ENCODE measurements around the gene APLF. TPM values are rescaled to one million over a fixed set of nuclear protein-coding genes. Genes with fewer than 3 reads are reported as not detected.
"Not testable (repeated sequence)": the region's sequence is repeated elsewhere in the genome, so short reads cannot be mapped to it uniquely, and the experiment has no call there.

APLF gene
- total RNA-seq, 2 donors from 2014 or later: 8.7 to 9.7 TPM

- Mint-ChIP-seq H3K27ac (no peak overlapping the region), H3K36me3 (ENCODE audit: low read depth) (no peaks in the 10 kb centered on the region), H3K4me3 (no peak overlapping the region), H3K4me1 (peaks cover 14% of the 10 kb centered on the region), H3K9me3 (no peaks in the 10 kb centered on the region), H3K27me3 (ENCODE audit: insufficient read depth) (peaks cover 3% of the 10 kb centered on the region)
- Histone ChIP-seq H3K4me1 (ENCODE audit: control insufficient read depth, insufficient read depth, low read length) (peaks cover 7% of the 10 kb centered on the region), H3K36me3 (ENCODE audit: control insufficient read depth, insufficient read depth, low read length) (no peaks in the 10 kb centered on the region), H3K27ac (ENCODE audit: low read depth, low read length) (no peak overlapping the region), H3K9ac (ENCODE audit: extremely low read depth, low read length, poor library complexity, severe bottlenecking) (no peak overlapping the region), H3K27me3 (ENCODE audit: control insufficient read depth, insufficient read depth, low read length, poor library complexity, severe bottlenecking) (no peaks in the 10 kb centered on the region), H3K9me3 (ENCODE audit: control insufficient read depth, low read length) (no peaks in the 10 kb centered on the region), H3K4me3 (ENCODE audit: low read length) (no peak overlapping the region)
- DNase-seq: no peak
- 91 to 97% methylated on average over 6 to 7 of the region's 7 CpGs for WGBS, 2 experiments (ENCODE audit: insufficient coverage in 1 of 2, insufficient read length in 1 of 2)
- no peak for TF ChIP-seq CTCF (conservative IDR thresholded peaks at IDR 0.05)
Observed at GRCh38 chr2:68438455-68439303, 28.7 kb upstream of the APLF start.

DNA sequence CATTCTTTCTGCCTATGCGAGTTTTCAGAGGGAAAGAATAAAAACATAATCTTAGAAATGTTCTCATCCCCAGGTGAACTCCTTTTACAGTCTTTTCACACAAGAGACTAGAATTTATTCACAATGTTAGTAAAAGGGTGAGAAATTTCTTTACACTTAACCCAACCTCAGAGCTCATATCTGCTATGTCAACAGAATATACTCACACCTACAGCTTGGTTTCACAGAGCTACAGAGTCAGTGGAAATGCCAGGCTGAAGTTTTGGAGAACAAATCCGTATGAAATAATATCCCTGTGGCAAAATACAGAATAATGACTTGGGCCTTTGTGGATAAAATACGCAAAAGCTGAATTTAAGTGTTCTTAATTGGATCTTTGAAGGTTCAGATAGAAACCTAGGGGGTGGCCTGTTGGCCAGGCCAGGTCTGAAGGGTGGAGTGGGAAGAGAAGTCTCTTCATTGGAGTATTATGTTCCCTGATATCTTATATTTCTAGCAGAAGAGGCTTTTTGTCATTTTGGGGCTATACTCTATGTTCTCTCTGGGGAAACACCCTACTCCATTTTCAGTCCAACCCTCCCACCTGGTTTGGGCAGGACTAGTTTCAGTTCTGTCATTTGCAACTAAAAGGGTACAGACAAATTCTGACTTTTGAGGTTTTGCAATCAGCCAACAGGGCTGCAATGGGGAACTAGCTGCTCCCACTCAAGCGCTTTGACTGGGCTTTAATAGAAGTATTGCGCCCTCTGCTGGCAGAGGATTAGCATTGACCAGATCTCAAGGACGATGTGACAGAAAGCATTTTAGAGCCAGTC, 26.0 kb upstream of the APLF start:
- peak; percentile 92 for DNase-seq
- Histone ChIP-seq H3K4me3 (ENCODE audit: low read length) (no peak overlapping the region), H3K4me1 (ENCODE audit: control insufficient read depth, insufficient read depth, low read length) (peaks cover 7% of the 10 kb centered on the region), H3K27ac (ENCODE audit: low read depth, low read length) (no peak overlapping the region), H3K9me3 (ENCODE audit: control insufficient read depth, low read length) (no peaks in the 10 kb centered on the region), H3K27me3 (ENCODE audit: control insufficient read depth, insufficient read depth, low read length, poor library complexity, severe bottlenecking) (no peaks in the 10 kb centered on the region), H3K36me3 (ENCODE audit: control insufficient read depth, insufficient read depth, low read length) (no peaks in the 10 kb centered on the region), H3K9ac (ENCODE audit: extremely low read depth, low read length, poor library complexity, severe bottlenecking) (no peak overlapping the region)
- TF ChIP-seq CTCF (conservative IDR thresholded peaks at IDR 0.05): peak; percentile 96
- no peaks in the 10 kb centered on the region for H3K9me3 Mint-ChIP-seq
- peaks cover 5% of the 10 kb centered on the region for H3K27me3 Mint-ChIP-seq (ENCODE audit: insufficient read depth)
- no peak overlapping the region for H3K4me3 Mint-ChIP-seq
- no peaks in the 10 kb centered on the region for H3K36me3 Mint-ChIP-seq (ENCODE audit: low read depth)
- H3K4me1 Mint-ChIP-seq: peaks cover 14% of the 10 kb centered on the region
- 45 to 75% methylated on average over 4 to 6 of the region's 6 CpGs for WGBS, 2 experiments (ENCODE audit: insufficient coverage in 1 of 2, insufficient read length in 1 of 2)
- no peak overlapping the region for H3K27ac Mint-ChIP-seq

- no peak for DNase-seq
- Histone ChIP-seq H3K9me3 (ENCODE audit: control insufficient read depth, low read length) (no peaks in the 10 kb centered on the region), H3K27ac (ENCODE audit: low read depth, low read length) (no peak overlapping the region), H3K27me3 (ENCODE audit: control insufficient read depth, insufficient read depth, low read length, poor library complexity, severe bottlenecking) (no peaks in the 10 kb centered on the region), H3K36me3 (ENCODE audit: control insufficient read depth, insufficient read depth, low read length) (no peaks in the 10 kb centered on the region), H3K4me1 (ENCODE audit: control insufficient read depth, insufficient read depth, low read length) (peaks cover 7% of the 10 kb centered on the region), H3K9ac (ENCODE audit: extremely low read depth, low read length, poor library complexity, severe bottlenecking) (no peak overlapping the region), H3K4me3 (ENCODE audit: low read length) (no peak overlapping the region)
- H3K27ac Mint-ChIP-seq: no peak overlapping the region
- 94 to 96% methylated on average over 2 of the region's 2 CpGs for WGBS, 2 experiments (ENCODE audit: insufficient coverage in 1 of 2, insufficient read length in 1 of 2)
- no peaks in the 10 kb centered on the region for H3K36me3 Mint-ChIP-seq (ENCODE audit: low read depth)
- H3K4me1 Mint-ChIP-seq: peaks cover 14% of the 10 kb centered on the region
- TF ChIP-seq CTCF (conservative IDR thresholded peaks at IDR 0.05): no peak
- no peaks in the 10 kb centered on the region for H3K9me3 Mint-ChIP-seq
- H3K4me3 Mint-ChIP-seq: no peak overlapping the region
- H3K27me3 Mint-ChIP-seq (ENCODE audit: insufficient read depth): peaks cover 5% of the 10 kb centered on the region
Observed at GRCh38 chr2:68441994-68442322, 25.4 kb upstream of the APLF start.

GRCh38 chr2:68446425-68446824, 21.0 kb upstream of the APLF start:
- not testable (repeated sequence) for H3K36me3 Mint-ChIP-seq (ENCODE audit: low read depth); H3K4me1 Mint-ChIP-seq; H3K36me3 ChIP-seq (ENCODE audit: control insufficient read depth, insufficient read depth, low read length); DNase-seq; H3K9me3 ChIP-seq (ENCODE audit: control insufficient read depth, low read length); H3K4me1 ChIP-seq (ENCODE audit: control insufficient read depth, insufficient read depth, low read length); H3K27me3 ChIP-seq (ENCODE audit: control insufficient read depth, insufficient read depth, low read length, poor library complexity, severe bottlenecking); H3K27me3 Mint-ChIP-seq (ENCODE audit: insufficient read depth); H3K4me3 Mint-ChIP-seq; H3K27ac Mint-ChIP-seq; H3K4me3 ChIP-seq (ENCODE audit: low read length); H3K9ac ChIP-seq (ENCODE audit: extremely low read depth, low read length, poor library complexity, severe bottlenecking); H3K9me3 Mint-ChIP-seq; H3K27ac ChIP-seq (ENCODE audit: low read depth, low read length)
- WGBS, 2 experiments (ENCODE audit: insufficient coverage in 1 of 2, insufficient read length in 1 of 2): no CpG with 5 or more reads among the region's 3 CpGs

Data from endodermal cell (in vitro differentiated cells).